Measurements from ENCODE around the gene TIGD3.

GRCh38 chr11:65353376-65353775, 1.2 kb upstream of the TIGD3 start:
- TF ChIP-seq EZH2 (conservative IDR thresholded peaks at IDR 0.05; ENCODE audit: low read depth, low read length) (no peak), NFE2 (CRISPR knock-in tag; IDR thresholded peaks at IDR 0.05) (no peak), NR2C2 (CRISPR knock-in tag; IDR thresholded peaks at IDR 0.05; ENCODE audit: borderline replicate concordance) (no peak), KLF13 (CRISPR knock-in tag; IDR thresholded peaks at IDR 0.05) (no peak), MYC (CRISPR knock-in tag; IDR thresholded peaks at IDR 0.05; ENCODE audit: borderline replicate concordance) (no peak), POLR2A (IDR thresholded peaks at IDR 0.05; ENCODE audit: insufficient read depth in 1 of 2, low read depth in 2 of 2, low read length in 2 of 2) (0 out of 4 replicates have a peak, but pooled peaks of 1 of the 2 experiments have one; percentile 25), SRF (IDR thresholded peaks at IDR 0.05; ENCODE audit: low read depth, low read length) (no peak), JUND (CRISPR knock-in tag; IDR thresholded peaks at IDR 0.05) (no peak), ZNF124 (CRISPR knock-in tag; IDR thresholded peaks at IDR 0.05) (no peak), MATR3 (CRISPR knock-in tag; IDR thresholded peaks at IDR 0.05) (no peak), GABPA (IDR thresholded peaks at IDR 0.05; ENCODE audit: low read depth, low read length) (no peak), GABPA (CRISPR knock-in tag; IDR thresholded peaks at IDR 0.05; ENCODE audit: low read depth) (no peak), POLR2AphosphoS5 (IDR thresholded peaks at IDR 0.05; ENCODE audit: low read depth, low read length) (no peak), BRF2 (CRISPR knock-in tag; IDR thresholded peaks at IDR 0.05) (no peak), HCFC1 (IDR thresholded peaks at IDR 0.05; ENCODE audit: low read depth, low read length) (no peak)
